ENCODE results near the gene TMEM126A. TPM values are rescaled to one million over a fixed set of nuclear protein-coding genes. Genes with fewer than 3 reads are reported as not detected.
A peak's percentile ranks its signal among the peaks of the same experiment; 100 is the strongest.

The TMEM126A gene
- total and polyA plus RNA-seq, 2 of the 13 experiments (the other 11 are each of a cell fraction or from before 2014, with no cell fraction given), result 59.5 to 66.9 TPM

DNA sequence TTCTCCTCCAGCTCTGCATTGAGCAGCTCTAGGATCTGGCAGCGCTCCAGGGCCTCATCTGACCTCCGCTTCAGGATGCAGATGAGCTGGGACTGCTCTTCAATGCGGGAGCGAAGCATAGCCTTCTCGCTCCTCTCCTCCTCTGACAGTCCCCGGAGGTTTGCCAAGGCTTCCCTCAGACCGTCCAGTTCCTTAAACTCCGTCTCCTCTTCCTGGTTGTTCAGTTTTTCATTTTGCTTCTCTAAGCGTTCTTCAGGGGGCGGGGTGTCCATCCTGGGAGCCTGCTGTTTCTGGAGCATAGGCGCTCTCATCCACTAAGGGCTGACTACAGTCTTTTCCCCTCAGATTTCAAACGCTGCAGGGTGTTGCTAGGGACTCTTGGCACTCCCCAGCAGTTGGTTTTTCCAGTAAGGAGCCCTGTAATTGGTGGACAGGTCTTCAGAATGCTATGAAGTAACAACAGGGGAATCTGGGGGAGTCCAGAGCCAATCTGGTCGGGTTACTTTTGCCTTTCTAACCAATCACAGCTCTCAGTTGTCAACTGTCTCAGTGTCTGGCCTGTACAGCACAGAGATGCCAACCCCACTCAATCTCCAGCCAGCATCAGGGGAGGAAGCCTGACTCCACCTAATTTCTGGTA lies 38.2 kb downstream of the TMEM126A start, which contains the start of gene CCDC89 (continued):
- TF ChIP-seq KAT8 (CRISPR knock-in tag; IDR thresholded peaks at IDR 0.05), result peak; percentile 21; the same call in 1 of the 2 replicates
- no peak for TF ChIP-seq ZNF672 (CRISPR knock-in tag; IDR thresholded peaks at IDR 0.05)
- TF ChIP-seq ZKSCAN5 (CRISPR knock-in tag; IDR thresholded peaks at IDR 0.05), result no peak
- peak; percentile 65 for TF ChIP-seq RFX3 (CRISPR knock-in tag; IDR thresholded peaks at IDR 0.05)
- TF ChIP-seq, protein P1, sequence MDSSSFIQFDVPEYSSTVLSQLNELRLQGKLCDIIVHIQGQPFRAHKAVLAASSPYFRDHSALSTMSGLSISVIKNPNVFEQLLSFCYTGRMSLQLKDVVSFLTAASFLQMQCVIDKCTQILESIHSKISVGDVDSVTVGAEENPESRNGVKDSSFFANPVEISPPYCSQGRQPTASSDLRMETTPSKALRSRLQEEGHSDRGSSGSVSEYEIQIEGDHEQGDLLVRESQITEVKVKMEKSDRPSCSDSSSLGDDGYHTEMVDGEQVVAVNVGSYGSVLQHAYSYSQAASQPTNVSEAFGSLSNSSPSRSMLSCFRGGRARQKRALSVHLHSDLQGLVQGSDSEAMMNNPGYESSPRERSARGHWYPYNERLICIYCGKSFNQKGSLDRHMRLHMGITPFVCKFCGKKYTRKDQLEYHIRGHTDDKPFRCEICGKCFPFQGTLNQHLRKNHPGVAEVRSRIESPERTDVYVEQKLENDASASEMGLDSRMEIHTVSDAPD (CRISPR knock-in tag; IDR thresholded peaks at IDR 0.05), result no peak
- no peak for TF ChIP-seq FLYWCH1 (CRISPR knock-in tag; IDR thresholded peaks at IDR 0.05)
- no peak for TF ChIP-seq THYN1 (CRISPR knock-in tag; IDR thresholded peaks at IDR 0.05; ENCODE audit: borderline replicate concordance, low read depth)
- TF ChIP-seq CCAR2 (optimal IDR thresholded peaks at IDR 0.05; ENCODE audit: low read depth, low read length), result no peak
- TF ChIP-seq, protein P2, sequence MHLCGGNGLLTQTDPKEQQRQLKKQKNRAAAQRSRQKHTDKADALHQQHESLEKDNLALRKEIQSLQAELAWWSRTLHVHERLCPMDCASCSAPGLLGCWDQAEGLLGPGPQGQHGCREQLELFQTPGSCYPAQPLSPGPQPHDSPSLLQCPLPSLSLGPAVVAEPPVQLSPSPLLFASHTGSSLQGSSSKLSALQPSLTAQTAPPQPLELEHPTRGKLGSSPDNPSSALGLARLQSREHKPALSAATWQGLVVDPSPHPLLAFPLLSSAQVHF (CRISPR knock-in tag; IDR thresholded peaks at IDR 0.05), result no peak
- TF ChIP-seq HMG20B (CRISPR knock-in tag; conservative IDR thresholded peaks at IDR 0.05), result no peak
- no peak for TF ChIP-seq ZNF781 (CRISPR knock-in tag; IDR thresholded peaks at IDR 0.05; ENCODE audit: borderline replicate concordance, not compliant biosample characterization)
- TF ChIP-seq STAG1 (CRISPR knock-in tag; IDR thresholded peaks at IDR 0.05), result no peak
- TF ChIP-seq, protein P3, sequence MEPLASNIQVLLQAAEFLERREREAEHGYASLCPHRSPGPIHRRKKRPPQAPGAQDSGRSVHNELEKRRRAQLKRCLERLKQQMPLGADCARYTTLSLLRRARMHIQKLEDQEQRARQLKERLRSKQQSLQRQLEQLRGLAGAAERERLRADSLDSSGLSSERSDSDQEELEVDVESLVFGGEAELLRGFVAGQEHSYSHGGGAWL (CRISPR knock-in tag; IDR thresholded peaks at IDR 0.05), result no peak
- no peak for TF ChIP-seq HNRNPK (IDR thresholded peaks at IDR 0.05; ENCODE audit: low read depth, low read length, poor library complexity, severe bottlenecking)
- peak; percentile 69 for TF ChIP-seq NFYC (CRISPR knock-in tag; IDR thresholded peaks at IDR 0.05)
- TF ChIP-seq SAP130 (CRISPR knock-in tag; IDR thresholded peaks at IDR 0.05; ENCODE audit: low read depth), result peak; percentile 44; the same call in 1 of the 2 replicates
- no peak for TF ChIP-seq KAT2B (IDR thresholded peaks at IDR 0.05; ENCODE audit: borderline replicate concordance, low read depth, low read length)
- TF ChIP-seq, protein P4, sequence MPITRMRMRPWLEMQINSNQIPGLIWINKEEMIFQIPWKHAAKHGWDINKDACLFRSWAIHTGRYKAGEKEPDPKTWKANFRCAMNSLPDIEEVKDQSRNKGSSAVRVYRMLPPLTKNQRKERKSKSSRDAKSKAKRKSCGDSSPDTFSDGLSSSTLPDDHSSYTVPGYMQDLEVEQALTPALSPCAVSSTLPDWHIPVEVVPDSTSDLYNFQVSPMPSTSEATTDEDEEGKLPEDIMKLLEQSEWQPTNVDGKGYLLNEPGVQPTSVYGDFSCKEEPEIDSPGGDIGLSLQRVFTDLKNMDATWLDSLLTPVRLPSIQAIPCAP (CRISPR knock-in tag; IDR thresholded peaks at IDR 0.05; ENCODE audit: low read depth), result no peak
- no peak for TF ChIP-seq SCMH1 (CRISPR knock-in tag; IDR thresholded peaks at IDR 0.05; ENCODE audit: borderline replicate concordance)
- TF ChIP-seq POGZ (CRISPR knock-in tag; IDR thresholded peaks at IDR 0.05), result 0 out of 2 replicates have a peak, but pooled peaks have one; percentile 31
- TF ChIP-seq ZNF33A (CRISPR knock-in tag; IDR thresholded peaks at IDR 0.05; ENCODE audit: borderline replicate concordance), result no peak
- no peak for TF ChIP-seq SP5 (CRISPR knock-in tag; IDR thresholded peaks at IDR 0.05; ENCODE audit: borderline replicate concordance, low read depth)
- TF ChIP-seq, protein P5, sequence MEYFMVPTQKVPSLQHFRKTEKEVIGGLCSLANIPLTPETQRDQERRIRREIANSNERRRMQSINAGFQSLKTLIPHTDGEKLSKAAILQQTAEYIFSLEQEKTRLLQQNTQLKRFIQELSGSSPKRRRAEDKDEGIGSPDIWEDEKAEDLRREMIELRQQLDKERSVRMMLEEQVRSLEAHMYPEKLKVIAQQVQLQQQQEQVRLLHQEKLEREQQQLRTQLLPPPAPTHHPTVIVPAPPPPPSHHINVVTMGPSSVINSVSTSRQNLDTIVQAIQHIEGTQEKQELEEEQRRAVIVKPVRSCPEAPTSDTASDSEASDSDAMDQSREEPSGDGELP (IDR thresholded peaks at IDR 0.05; ENCODE audit: borderline replicate concordance, low read depth), result no peak

Measured in HepG2 (cell line).